Muscle layer of duodenum (tissue), 2 donors: ENCODE data around the gene IFI6.
A peak's percentile ranks its signal among the peaks of the same experiment; 100 is the strongest.
"Not testable (repeated sequence)": the region's sequence is repeated elsewhere in the genome, so short reads cannot be mapped to it uniquely, and the experiment has no call there.

Experiments
- H3K27ac ChIP-seq: one replicate; pipeline ENCODE4 v1.7.0; 2013; ENCODE audit warnings: mild to moderate bottlenecking, low read length
- H3K27me3 ChIP-seq: one replicate; pipeline ENCODE4 v1.7.0; 2013; ENCODE audit warnings: low read depth, mild to moderate bottlenecking, control low read depth, low read length
- H3K36me3 ChIP-seq, 2 donors: one replicate each; pipeline ENCODE4 v1.7.0; 2013; ENCODE audit warnings: low read length in 2 of 2, control low read depth in 1 of 2, mild to moderate bottlenecking in 1 of 2; ENCODE audit not compliant: insufficient read depth in 2 of 2, control insufficient read depth in 1 of 2
- H3K4me1 ChIP-seq, 2 donors: one replicate each; pipeline ENCODE4 v1.7.0; 2013; ENCODE audit warnings: low read length in 2 of 2, mild to moderate bottlenecking in 2 of 2, control low read depth in 1 of 2, moderate library complexity in 1 of 2; ENCODE audit not compliant: insufficient read depth in 2 of 2, control insufficient read depth in 1 of 2
- H3K4me3 ChIP-seq, 2 donors: one replicate each; pipeline ENCODE4 v1.7.0; 2013; ENCODE audit warnings: low read length in 2 of 2, low read depth in 1 of 2, mild to moderate bottlenecking in 1 of 2
- H3K9me3 ChIP-seq, 2 donors: one replicate each; pipeline ENCODE4 v1.7.0; 2013; ENCODE audit warnings: low read length in 2 of 2, control low read depth in 1 of 2, mild to moderate bottlenecking in 1 of 2; ENCODE audit not compliant: control insufficient read depth in 1 of 2
- donor health status: healthy.

Gene IFI6

GRCh38 chr1:27689423-27690173, 17.6 kb upstream of the IFI6 start:
- Histone ChIP-seq H3K4me1 (no peaks in the 10 kb centered on the region), H3K9me3 (no peaks in the 10 kb centered on the region), H3K27me3 (no peaks in the 10 kb centered on the region), H3K4me3 (no peak overlapping the region), H3K36me3 (no peaks in the 10 kb centered on the region), H3K27ac (no peak overlapping the region)

- no peaks in the 10 kb centered on the region for H3K27me3 ChIP-seq
- no peaks in the 10 kb centered on the region for H3K9me3 ChIP-seq
- H3K36me3 ChIP-seq: no peaks in the 10 kb centered on the region
- no peaks in the 10 kb centered on the region for H3K4me1 ChIP-seq
- H3K4me3 ChIP-seq: no peak overlapping the region
- H3K27ac ChIP-seq: no peak overlapping the region
These were observed 15.9 kb upstream of the IFI6 start for GRCh38 chr1:27687906-27688305.

- H3K27me3 ChIP-seq: no peaks in the 10 kb centered on the region
- H3K27ac ChIP-seq: no peak overlapping the region
- no peaks in the 10 kb centered on the region for H3K36me3 ChIP-seq
- H3K9me3 ChIP-seq: peaks cover 0 to 7% of the 10 kb centered on the region in 2 donors
- no peak overlapping the region for H3K4me3 ChIP-seq
- no peaks in the 10 kb centered on the region for H3K4me1 ChIP-seq
These were observed 14.4 kb upstream of the IFI6 start for GRCh38 chr1:27686223-27686990.

GRCh38 chr1:27684176-27684575, 12.2 kb upstream of the IFI6 start:
- Histone ChIP-seq H3K36me3 (no peaks in the 10 kb centered on the region), H3K9me3 (peaks cover 0 to 13% of the 10 kb centered on the region in 2 donors), H3K27ac (no peak overlapping the region), H3K27me3 (no peaks in the 10 kb centered on the region), H3K4me3 (no peak overlapping the region), H3K4me1 (no peaks in the 10 kb centered on the region)

- peaks cover 0 to 13% of the 10 kb centered on the region in 2 donors for H3K9me3 ChIP-seq
- no peak overlapping the region for H3K27ac ChIP-seq
- H3K4me1 ChIP-seq: no peaks in the 10 kb centered on the region
- H3K36me3 ChIP-seq: no peaks in the 10 kb centered on the region
- no peak overlapping the region for H3K4me3 ChIP-seq
- H3K27me3 ChIP-seq: no peaks in the 10 kb centered on the region
These were observed 10.5 kb upstream of the IFI6 start for GRCh38 chr1:27682351-27682944.

GRCh38 chr1:27681580-27681979, 9.6 kb upstream of the IFI6 start:
- H3K27ac ChIP-seq, H3K36me3 ChIP-seq, H3K4me1 ChIP-seq, H3K27me3 ChIP-seq, H3K4me3 ChIP-seq: not testable (repeated sequence)
- peaks cover 0 to 13% of the 10 kb centered on the region in 2 donors for H3K9me3 ChIP-seq

GRCh38 chr1:27680225-27680791, 8.3 kb upstream of the IFI6 start:
- H3K36me3 ChIP-seq, H3K27ac ChIP-seq, H3K27me3 ChIP-seq, H3K4me1 ChIP-seq, H3K4me3 ChIP-seq: not testable (repeated sequence)
- H3K9me3 ChIP-seq: peaks cover 0 to 13% of the 10 kb centered on the region in 2 donors

GRCh38 chr1:27678747-27679146, 6.8 kb upstream of the IFI6 start:
- no peaks in the 10 kb centered on the region for H3K27me3 ChIP-seq

GRCh38 chr1:27676410-27676809, 4.4 kb upstream of the IFI6 start:
- H3K4me3 ChIP-seq: no peak overlapping the region
- peaks cover 7 to 11% of the 10 kb centered on the region in 2 donors for H3K4me1 ChIP-seq
- no peaks in the 10 kb centered on the region for H3K36me3 ChIP-seq
- no peaks in the 10 kb centered on the region for H3K27me3 ChIP-seq
- no peak overlapping the region for H3K27ac ChIP-seq
- H3K9me3 ChIP-seq: peaks cover 0 to 6% of the 10 kb centered on the region in 2 donors

More at GRCh38 chr1:27678747-27679146, 6.8 kb upstream of the IFI6 start:
- Histone ChIP-seq H3K4me1 (no peaks in the 10 kb centered on the region), H3K9me3 (peaks cover 0 to 13% of the 10 kb centered on the region in 2 donors), H3K27ac (no peak overlapping the region), H3K4me3 (no peak overlapping the region), H3K36me3 (no peaks in the 10 kb centered on the region)

- H3K9me3 ChIP-seq: no peaks in the 10 kb centered on the region
- no peaks in the 10 kb centered on the region for H3K27me3 ChIP-seq
- peak overlapping the region; percentile 57 to 79 for H3K4me3 ChIP-seq
- peak overlapping the region; percentile 54 for H3K27ac ChIP-seq
- peaks cover 7 to 25% of the 10 kb centered on the region in 2 donors for H3K4me1 ChIP-seq
- H3K36me3 ChIP-seq: no peaks in the 10 kb centered on the region
These were observed 739 bp upstream of the IFI6 start for GRCh38 chr1:27672750-27673112.

- Histone ChIP-seq H3K4me1 (peaks cover 7 to 25% of the 10 kb centered on the region in 2 donors), H3K27ac (no peak overlapping the region), H3K4me3 (peak overlapping the region; percentile 61 to 72), H3K27me3 (no peaks in the 10 kb centered on the region), H3K36me3 (peaks cover 0 to 2% of the 10 kb centered on the region in 2 donors), H3K9me3 (no peaks in the 10 kb centered on the region)
These were observed 2.1 kb downstream of the IFI6 start for GRCh38 chr1:27669876-27670275.
